Stimulated activated CD4-positive, alpha-beta T cell treated with anti-CD3 and anti-CD28 coated beads, Interleukin-15, amount 100 ng/mL, for 48 hours (primary cell): ENCODE data around the gene NSRP1.
A peak's percentile ranks its signal among the peaks of the same experiment; 100 is the strongest.
"Not testable (repeated sequence)": the region's sequence is repeated elsewhere in the genome, so short reads cannot be mapped to it uniquely, and the experiment has no call there.

Experiments
- DNase-seq, 2 donors: peaks; one replicate each; pipeline ENCODE4 v3.0.0-alpha.2; 2020; ENCODE audit warnings: low read depth in 2 of 2

NSRP1 gene

DNA sequence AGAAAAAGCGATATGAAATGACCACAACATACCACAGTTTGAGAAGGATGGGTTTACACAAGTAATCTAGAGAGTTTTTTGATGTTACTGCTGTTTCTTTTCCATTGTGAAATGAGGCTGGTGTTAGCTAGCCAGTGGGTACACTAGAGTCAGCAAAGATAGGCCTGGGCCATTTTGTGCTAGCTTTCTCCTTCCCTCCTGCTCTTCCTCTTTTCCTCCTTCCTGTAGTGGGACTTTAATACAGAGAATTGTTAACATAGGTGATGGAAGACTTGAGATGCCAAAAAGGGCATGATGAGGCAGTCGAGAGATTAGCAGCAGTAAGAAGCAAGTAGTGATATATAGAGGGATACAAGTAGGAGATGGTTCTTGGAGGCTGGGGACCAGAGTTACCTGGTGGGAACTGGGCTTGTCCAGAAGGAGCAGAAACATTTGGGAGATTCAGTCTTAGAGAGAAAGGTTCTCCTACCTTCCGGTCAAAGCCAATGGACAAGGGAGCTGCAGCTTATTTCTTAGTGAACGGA, 7.7 kb downstream of the NSRP1 start:
- DNase-seq = no peak

DNA sequence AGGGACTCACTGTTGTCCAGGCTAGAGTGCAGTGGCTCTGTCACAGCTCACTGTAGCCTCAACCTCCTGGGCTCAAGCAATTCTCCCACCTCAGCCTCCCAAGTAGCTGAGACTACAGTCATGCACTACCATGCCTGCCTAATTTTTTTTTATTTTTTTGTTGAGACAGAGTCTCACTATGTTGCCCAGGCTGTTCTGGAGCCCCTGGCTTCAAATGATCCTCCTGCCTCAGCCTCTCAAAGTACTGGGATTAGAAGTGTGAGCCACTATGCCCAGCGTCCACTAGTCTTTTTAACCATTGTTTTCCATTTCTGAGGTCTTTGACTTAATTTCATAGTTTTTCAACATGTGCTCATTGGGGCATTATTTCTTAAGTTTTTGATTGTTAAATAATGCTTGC, 13.5 kb downstream of the NSRP1 start:
- no peak for DNase-seq

DNA sequence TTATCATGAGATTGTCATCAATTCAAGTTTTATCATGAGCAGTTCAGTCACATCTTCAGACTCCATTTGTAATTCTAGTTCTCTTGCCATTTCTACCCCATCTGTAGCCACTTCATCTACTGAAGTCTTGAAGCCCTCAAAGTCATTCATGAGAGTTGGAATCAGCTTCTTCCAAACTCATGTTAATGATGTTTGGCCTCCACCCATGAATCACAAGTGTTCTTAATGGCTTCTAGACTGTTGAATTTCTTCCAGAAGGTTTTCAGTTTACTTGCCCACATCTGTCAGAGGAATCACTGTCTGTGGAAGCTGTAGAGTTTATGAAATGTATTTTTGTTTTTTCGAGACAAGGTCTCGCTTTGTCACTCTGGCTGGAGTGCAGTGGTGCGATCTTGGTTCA, 16.0 kb downstream of the NSRP1 start:
- no peak for DNase-seq

DNA sequence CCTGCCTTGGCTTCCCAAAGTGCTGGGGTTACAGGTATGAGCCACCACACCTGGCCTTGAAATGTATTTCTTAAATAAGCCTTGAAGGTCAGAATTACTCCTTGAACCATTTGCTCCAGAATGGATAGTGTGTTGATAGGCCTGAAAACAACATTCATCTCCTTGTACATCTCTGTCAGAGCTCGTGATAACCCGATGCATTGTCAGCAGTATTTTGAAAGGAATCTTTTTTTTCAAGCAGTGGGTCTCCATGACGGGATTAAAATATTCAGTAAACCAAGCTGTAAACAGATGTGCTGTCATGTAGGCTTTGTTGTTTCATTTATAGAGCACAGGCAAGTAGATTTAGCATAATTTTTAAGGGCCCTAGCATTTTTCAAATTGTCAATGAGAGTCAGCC, 16.6 kb downstream of the NSRP1 start:
- DNase-seq = no peak

DNA sequence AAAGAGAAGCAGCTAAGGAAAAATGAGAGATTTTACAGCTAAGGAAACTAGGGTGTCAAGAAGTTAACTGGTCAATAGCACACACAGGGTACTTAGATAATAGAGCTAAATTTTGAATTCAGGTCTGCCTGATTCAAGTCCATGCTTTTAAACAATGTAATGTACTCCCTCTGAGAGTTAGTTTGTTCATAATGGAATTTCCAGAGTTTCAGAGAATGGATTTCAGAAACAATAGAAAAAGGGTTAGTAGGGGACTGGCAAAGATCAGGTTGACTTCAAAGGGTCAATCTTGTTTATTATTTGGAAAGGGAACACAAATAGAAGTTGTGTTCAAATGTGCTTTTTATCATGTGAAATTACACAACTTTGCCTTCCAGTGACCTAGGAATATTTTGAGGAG, 17.9 kb downstream of the NSRP1 start:
- DNase-seq = no peak

DNA sequence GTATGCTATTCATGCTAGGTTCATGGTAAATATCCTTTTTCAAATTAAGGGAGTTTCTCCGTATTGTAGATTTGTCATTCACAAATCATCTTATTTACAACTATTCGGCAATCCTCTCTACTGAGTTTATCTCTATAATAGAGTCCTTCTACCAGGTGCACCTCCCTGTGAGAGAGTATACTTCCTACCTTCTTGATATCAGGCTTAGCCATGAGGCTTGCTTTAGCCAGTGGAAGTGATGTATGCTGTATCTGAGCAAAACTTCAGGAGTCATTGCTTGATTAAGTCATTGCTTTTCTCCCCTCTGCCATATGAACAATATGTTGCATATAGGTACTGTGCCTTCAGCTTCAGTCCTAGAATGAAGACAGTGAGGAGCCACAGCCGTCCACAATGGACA, 20.5 kb downstream of the NSRP1 start:
- DNase-seq = no peak

DNA sequence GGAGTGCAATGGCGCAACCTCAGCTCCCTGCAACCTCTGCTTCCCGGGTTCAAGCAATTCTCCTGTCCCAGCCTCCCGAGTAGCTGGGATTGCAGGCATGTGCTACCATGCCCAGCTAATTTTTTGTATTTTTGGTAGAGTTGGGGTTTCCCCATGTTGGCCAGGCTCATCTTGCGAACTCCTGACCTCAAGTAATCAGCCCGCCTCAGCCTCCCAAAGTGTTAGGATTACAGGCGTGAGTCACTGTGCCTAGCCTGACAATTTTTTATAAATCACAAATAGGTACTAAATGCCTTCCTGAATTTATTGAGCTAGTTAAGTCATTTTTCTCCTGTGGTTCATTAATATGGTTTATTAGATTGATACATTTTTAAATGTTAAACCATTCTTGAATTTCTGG, 31.2 kb downstream of the NSRP1 start:
- not testable (repeated sequence) for DNase-seq

DNA sequence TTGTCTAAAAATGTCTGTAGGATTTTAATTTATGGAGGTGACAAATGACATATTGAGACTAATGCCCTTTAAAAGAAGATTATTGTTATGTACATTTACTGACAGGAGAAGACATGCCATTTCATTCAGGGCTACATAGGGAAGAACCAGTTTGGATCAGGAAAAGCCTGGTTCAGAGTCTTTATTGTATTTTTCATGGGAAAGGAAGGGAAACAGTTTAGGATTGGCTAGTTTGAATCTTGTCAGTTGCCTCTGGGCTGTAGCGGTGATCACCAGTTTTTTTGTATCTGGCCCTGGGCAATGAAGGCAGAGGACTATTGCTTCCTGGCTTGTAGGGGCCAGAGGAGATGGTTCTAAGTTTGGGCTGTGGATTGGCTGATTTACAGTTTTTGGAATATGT, 31.8 kb downstream of the NSRP1 start:
- DNase-seq = no peak

DNA sequence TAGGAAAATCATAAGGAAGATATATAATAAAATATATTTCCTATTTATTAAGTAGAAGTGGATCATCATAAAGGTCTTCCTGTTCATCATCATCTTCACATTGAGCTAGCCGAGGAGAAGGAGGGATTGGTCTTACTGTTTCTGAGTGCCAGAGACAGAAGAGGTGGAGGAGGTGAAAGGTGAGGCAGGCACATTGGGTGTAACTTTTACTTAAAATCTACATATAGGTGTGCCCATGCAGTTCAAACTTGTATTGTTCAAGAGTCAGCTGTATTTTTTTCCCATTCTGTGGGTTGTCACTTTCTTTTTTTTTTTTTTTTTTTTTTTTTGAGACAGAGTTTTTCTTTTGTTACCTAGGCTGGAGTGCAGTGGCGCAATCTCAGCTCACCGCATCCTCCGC, 34.9 kb downstream of the NSRP1 start:
- no peak for DNase-seq

DNA sequence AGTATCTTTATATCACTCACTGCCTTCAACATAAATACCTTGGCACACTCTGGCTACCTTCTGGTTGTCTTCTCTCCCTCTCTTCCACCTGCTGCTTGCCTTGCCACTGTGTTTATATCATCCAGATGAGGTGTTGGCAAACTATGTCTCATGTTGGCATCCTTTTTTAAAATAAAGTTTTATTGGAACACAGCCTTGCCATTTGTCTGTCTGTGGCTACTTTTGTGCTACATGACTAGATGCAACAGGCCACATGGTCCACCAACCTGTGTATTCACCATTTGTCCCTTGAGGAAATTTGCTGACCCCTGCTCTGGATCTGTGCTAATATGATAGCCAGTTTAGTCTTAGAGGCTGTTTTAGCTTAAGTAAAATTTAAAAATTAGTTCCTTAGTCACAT, 36.8 kb downstream of the NSRP1 start:
- no peak for DNase-seq

DNA sequence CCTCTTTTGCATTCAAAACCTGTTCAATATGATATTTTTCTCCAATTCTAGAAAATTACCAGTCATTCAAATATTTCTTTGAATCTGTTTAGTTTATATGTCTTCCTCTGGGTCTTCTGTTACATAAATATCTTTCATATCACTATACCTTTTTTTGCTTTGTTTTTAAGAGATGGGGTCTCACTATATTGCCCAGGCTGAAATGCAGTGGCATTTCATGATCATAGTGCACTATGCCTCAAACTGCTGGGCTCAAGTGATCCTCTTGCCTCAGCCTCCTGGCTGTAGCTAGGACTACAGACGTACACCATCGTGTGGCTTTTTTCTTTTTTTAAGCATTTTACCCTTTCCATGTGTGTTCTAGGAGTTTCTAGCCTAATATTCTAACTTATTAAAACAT, 38.8 kb downstream of the NSRP1 start:
- no peak for DNase-seq

DNA sequence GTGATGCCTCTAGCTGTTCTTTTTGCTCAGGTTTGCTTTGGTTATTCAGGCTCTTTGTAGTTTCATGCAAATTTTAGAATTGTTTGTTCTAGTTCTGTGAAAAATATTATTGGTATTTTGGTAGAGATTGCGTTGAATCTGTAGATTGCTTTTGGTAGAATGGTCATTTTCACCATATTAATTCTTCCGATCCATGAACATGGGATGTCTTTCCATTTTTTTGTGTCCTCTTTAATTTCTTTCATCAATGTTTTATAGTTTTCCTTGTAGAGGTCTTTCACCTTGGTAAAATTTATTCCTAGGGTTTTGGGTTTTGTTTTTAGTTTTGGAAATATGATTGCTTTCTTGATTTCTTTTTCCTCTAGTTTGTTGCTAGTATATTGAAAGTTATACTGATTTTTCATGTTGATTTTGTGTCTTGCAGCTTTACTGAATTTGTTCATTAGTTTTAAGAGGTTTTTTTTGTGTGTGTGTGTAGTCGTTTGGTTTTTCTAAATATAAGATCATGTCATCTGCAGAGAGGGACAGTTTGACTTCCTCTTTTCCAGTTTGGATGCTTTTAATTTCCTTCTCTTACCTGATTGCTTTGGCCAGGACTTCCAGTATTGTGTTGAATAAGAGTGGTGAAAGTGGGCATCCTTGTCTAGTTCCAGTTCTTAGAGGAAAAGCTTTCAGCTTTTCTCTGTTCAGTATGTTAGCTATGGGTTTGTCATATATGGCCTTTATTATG, 42.4 kb downstream of the NSRP1 start:
- no peak for DNase-seq

DNA sequence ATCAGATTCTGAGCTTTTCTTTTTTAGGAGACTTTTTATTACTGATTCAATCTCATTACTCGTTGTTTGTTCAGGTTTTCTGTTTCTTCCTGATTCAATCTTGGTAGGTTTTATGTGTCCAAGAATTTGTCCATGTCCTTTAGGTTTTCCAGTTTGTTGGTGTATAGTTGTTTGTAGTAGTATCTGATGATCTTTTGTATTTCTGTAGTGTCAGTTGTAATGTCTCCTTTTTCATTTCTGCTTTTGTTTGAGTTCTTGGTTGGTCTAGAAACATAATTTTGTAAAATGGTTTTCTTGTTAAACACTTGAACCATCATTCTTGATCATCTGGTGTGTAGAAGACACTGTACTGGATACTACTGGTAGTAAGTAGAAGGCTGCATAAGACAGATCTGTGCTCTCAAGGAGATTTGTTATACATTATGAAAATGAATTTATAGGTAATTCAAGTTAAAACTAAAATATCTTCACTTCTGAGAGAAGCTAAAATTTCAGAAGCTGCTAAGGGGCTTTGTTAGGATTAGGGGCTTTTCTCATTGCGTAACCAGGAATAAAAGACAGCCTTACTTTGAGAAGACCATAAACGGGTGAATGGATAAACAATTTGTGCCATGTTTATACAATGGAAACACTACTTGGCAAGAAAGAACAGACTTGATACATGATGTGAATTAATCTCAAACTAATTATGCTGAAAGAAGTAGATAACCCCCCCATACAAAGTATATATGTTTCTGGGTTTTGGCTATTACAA, 44.0 kb downstream of the NSRP1 start:
- no peak for DNase-seq

DNA sequence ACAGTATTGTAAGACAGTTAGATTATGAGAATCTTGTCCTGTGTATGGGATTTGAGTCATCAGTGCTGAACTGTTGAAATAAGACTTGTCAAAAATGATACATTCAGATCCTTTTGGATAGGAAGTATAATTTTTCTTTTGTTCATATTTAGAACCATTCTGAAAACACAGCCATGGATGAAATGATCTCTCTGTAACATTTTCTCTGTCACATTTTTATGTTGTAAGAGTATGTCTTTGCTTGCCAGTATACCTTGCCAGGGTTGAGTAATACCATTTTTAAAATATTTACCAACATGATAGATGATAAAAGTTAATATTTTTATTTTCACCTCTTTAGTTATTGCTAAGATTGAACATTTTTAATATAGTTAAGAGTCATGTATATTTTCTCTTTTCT, 45.0 kb downstream of the NSRP1 start:
- DNase-seq = no peak

DNA sequence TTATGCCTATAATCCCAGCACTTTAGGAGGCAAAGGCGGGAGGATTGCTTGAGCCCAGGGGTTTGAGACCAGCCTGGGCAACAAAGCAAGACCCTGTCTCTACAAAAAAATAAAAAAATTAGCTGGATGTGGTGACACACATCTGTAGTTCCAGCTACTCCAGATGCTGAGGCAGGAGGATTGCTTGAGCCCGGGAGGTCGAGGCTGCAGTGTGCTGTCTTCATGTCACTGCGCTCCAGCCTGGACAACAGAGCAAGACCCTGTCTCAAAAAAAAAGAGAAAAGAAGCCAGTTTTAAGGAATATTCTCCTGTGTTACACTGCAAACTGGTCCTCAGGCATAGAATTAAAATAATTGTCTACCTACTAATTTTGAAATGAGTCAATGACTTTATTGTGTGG, 47.9 kb downstream of the NSRP1 start:
- DNase-seq = no peak

DNA sequence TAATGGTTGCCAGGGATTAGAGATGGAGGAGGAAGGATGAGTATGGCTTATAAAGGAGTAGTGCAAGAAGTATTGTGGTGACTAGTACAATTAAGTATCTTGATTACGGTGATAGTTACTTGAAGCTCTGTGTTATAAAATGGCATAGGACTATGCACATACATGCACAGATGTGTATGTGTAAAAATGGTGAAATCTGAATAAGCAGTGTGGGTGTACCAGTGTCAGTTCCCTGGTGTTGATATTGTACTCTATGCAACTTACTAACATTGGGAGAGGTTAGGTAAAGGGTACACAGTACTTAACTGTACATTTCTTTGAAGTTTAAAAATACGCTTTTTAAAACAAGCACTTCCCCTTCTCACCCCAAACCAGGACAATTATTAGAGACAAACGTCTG, 48.5 kb downstream of the NSRP1 start:
- DNase-seq = no peak

DNA sequence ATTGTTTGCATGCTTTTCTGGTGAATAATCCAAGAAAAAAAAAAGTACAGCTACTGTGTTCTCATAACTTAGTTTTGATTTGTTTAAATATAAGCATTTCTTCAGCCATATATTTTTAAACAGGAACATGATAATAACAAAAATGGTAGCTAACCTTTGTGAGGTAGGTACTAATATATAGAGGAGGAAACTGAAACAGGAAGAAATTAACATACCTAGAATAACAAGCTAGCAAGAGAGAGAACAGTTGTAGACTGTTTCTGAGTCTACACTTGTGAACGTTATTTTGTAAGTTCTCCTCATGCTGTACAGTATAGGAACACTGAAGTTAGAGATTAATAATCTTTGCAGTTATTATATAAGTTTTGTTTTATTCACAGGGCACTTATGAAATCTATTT, 49.3 kb downstream of the NSRP1 start:
- DNase-seq = no peak

DNA sequence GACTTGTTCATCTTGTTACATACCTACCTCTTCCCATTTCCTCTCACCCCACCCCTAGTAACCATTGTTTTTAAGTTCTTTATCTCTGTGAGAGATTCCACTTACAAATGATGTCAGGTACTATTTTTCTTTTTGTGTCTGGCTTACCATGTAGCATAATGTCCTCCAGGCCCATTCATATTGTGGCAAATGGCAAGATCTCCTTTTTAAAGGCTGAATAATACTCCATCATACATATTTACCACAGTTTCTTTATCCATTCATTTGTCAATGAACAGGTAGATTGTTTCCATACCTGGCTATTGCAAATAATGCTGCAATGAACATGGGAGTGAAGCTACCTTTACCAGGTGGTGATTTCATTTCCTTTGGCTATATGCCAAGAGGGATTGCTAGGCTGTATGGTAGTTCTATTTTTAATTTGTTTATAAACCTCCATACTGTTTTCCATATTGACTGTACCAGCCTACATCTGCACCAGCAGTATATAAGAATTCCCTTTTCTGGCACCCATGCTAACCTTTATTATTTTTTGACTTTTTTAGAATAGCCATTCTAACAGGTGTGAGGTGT, 53.9 kb downstream of the NSRP1 start:
- no peak for DNase-seq

DNA sequence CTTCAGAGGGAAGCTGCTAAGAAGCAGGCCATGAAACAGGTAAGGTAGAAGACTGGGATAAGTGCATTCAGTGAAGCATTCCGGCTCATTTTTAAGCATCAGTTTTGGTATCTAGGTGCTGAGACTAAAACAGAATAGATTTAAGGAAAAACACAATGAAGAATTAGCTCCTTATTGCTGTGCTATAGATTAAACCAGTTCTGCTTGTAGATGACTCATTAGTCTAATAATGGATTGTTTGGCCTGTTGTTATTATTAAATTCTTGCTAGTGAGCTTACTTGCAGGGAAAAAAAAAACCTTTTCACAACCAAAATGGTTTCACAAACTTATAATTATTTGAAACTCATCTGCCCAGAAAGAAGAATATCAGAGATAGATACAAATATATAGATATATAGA, 55.9 kb downstream of the NSRP1 start:
- no peak for DNase-seq

DNA sequence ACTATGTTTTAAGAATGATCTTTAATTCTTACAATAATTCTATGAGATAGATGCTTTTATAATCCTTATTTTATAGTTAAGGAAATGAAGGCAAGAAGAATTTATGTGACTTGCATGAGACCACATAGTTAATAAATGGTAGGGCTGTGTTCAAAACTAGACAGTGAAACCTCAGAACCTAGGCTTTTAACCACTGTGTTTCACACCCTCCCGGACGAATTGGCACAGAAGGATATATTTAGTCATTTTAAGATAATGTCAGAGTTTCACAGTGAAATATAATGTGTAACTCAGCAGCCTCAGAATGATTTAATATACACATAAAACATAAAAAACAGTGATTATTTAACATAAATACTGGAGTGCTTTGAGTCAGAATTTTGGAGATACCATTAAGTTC, 57.0 kb downstream of the NSRP1 start:
- peak in 1 of 2 donors; percentile 15 for DNase-seq

DNA sequence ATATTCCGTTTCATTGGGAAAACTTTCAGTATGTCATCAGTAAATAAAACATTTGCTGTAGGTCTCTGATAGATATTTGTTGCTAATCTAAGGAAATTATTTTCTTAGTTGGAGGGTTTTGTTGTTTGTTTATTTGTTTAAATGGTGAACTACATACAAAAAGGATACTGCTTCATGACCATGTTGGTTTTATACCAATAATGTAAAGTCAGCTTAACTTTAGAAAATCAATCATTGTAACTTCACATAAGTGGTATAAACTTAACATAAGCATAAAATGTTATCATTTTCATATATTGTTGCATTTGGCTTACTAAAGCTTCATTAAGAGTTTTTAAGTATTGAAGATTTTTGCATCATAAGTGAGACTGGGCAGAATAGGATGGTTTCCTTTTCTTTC, 57.9 kb downstream of the NSRP1 start:
- no peak for DNase-seq

DNA sequence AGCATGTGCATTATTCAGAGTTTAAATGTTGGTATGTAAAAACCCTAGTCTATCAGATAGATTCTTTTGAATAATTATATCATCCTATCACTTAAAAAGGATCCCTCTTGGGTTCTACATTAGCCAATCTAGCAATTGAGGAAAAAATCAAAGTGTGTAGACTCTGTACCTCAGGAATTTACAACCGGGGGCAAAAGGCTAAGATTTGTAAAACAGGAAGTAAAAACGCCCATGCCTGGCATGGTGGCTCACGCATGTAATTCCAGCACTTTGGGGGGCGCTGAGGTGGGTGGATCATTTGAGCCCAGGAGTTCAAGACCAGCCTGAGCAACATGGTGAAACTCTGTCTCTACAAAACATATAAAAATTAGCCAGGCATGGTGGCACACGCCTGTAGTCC, 60.2 kb downstream of the NSRP1 start:
- no peak for DNase-seq

DNA sequence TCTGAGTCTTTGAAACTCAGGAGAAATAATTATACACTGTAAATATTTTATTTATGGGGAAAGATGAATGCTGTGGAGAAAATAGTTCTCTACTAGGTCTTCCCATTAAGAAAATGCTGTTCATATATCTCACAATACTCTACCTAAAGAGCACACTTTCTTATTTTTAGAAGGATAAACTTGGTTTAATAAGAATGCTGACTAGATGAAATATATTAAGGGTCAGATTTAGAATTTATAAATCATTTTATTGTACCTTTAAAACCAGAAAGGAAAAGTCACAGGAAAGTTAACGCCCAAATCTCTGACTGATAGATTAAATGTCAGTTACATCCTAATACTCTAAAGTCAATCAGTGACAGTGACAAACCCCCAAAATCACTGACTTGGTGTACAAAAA, 70.1 kb downstream of the NSRP1 start:
- DNase-seq = no peak
